Gastrocnemius medialis (tissue), 4 donors: ENCODE results near the gene FBLN2. TPM values are rescaled to one million over a fixed set of nuclear protein-coding genes. Genes with fewer than 3 reads are reported as not detected.

Source experiments
- ATAC-seq, 2 donors: fragments of 150-250 bp; one replicate each; pipeline ENCODE4 v1.9.1; 2016
- DNase-seq, 2 donors: peaks; one replicate each; pipeline ENCODE4 v3.0.0-alpha.2; 2019
- H3K27ac ChIP-seq, 4 donors: fragments of 200-600 bp; sonication (generic); 1 replicate in 1 of 4; 2 replicates in 3 of 4; pipeline ENCODE4 v1.5.1; 2016 to 2018; ENCODE audit warnings: mild to moderate bottlenecking in 2 of 4, moderate library complexity in 1 of 4
- H3K27me3 ChIP-seq, 3 donors: fragments of 200-600 bp; sonication (generic) in 2 of 3; 1 replicate in 1 of 3; 2 replicates in 2 of 3; pipeline versions ENCODE4 v1.5.1 to v1.6.0; 2016 to 2019; ENCODE audit warnings: mild to moderate bottlenecking in 1 of 3, moderate library complexity in 1 of 3
- H3K36me3 ChIP-seq, 2 donors: fragments of 200-600 bp; sonication (generic) in 1 of 2; one replicate each; pipeline ENCODE4 v1.5.1; 2017 to 2018
- H3K4me1 ChIP-seq, 2 donors: fragments of 200-600 bp; sonication (generic) in 1 of 2; one replicate each; pipeline ENCODE4 v1.5.1; 2016 to 2017; ENCODE audit warnings: mild to moderate bottlenecking in 2 of 2
- H3K4me3 ChIP-seq, 4 donors: fragments of 200-600 bp; sonication (generic) in 3 of 4; 1 replicate in 1 of 4; 2 replicates in 3 of 4; pipeline ENCODE4 v1.5.1; 2016 to 2019; ENCODE audit warnings: mild to moderate bottlenecking in 2 of 4
- H3K9me3 ChIP-seq, 3 donors: fragments of 200-600 bp; sonication (generic) in 2 of 3; 1 replicate in 1 of 3; 2 replicates in 2 of 3; pipeline ENCODE4 v1.5.1; 2016 to 2019
- POLR2A ChIP-seq, 2 donors: fragments of 450-650 bp; IDR thresholded peaks; one replicate each; pipeline ENCODE4 v1.6.1; 2017; ENCODE audit warnings: antibody characterized with exemption in 2 of 2, mild to moderate bottlenecking in 2 of 2, moderate library complexity in 2 of 2
- in situ Hi-C, 4 donors: fragments of 200-750 bp; cut with MboI; loops; one replicate each; pipeline versions ENCODE4 v1.15.0 to v1.8.0; 2017; ENCODE audit warnings: low sequenced_read_pairs in 4 of 4
- intact Hi-C: fragments of 100-400 bp; cut with DNase I; formaldehyde crosslinking; loops from one replicate; pipeline ENCODE4 v1.15.1; 2023; ENCODE audit warnings: low total_unique reads
- total RNA-seq, 4 donors: library from RNA; depleted of rRNA; stranded (reverse); fragments of >200 nt; gene quantifications; one replicate each; pipeline versions ENCODE4 v1.1.0 to v1.2.3, GENCODE V29; 2016
- TF ChIP-seq, protein P1 (sequence below), 5 experiments: fragments of 450-650 bp in 3 of 5; fragments of 200-600 bp in 2 of 5; sonication (generic) in 2 of 5; IDR thresholded peaks in 4 of 5; conservative IDR thresholded peaks in 1 of 5; 1 replicate in 4 of 5; 2 replicates in 1 of 5; pipeline ENCODE4 v1.5.1; 2016 to 2019; ENCODE audit warnings: antibody characterized with exemption in 5 of 5, mild to moderate bottlenecking in 3 of 5, moderate library complexity in 3 of 5

The FBLN2 gene
- total RNA-seq, 4 donors from 2014 or later = 28.9 to 45.7 (median 34.0) TPM

DNA sequence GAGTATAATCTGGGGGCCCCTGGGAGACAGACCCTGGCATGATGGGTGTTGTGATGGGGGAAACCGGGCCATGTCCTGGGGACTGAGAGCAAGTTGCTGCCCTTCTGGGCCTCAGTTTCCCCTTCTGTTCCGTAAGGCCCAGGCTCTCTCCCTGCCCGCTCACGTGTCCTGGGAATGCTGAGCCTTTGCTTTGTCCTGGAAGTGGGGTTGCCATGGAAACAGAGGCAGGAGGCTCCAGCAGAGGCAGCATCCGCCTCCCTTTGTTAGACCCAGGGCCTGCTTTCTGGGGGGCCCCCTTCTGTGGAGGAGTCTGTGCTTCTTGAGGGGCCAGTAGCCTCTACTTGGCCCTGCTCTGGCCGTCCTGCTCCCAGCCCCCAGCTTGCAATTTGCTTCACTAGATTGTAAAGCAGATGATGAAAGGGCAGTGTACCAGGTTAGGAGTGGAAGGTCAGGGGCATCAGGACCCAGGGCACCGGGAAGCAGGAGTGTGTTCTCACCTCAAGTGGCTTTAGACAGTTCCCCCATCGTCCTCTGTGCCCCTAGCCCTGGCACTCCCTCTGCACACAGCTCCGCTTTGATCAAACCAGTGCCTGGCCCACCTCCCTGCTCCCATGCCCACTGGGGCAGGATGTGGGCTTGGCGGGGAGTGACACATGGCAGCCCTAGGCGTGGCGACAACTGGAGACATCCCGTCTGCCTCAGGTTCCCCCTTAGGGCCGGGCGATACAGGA, 105.6 kb downstream of the FBLN2 start:
- TF ChIP-seq POLR2A (IDR thresholded peaks at IDR 0.05) = no peak
- H3K4me3 ChIP-seq = peak overlapping the region in 1 of 4 donors; percentile 35
- in situ Hi-C loops (no loop called here), intact Hi-C loops (loop anchor here (5.0 kb wide), 1 partner anchor 228 kb away; the partner anchor contains the start of gene WNT7A)
- DNase-seq (no peak), ATAC-seq (no peak)
- H3K36me3 ChIP-seq = no peaks in the 10 kb centered on the region
- no peaks in the 10 kb centered on the region for H3K9me3 ChIP-seq
- H3K27me3 ChIP-seq = peaks cover 3 to 16% (median 8%) of the 10 kb centered on the region in 3 donors
- H3K4me1 ChIP-seq = peaks cover 0 to 3% of the 10 kb centered on the region in 2 donors
- H3K27ac ChIP-seq = no peak overlapping the region

DNA sequence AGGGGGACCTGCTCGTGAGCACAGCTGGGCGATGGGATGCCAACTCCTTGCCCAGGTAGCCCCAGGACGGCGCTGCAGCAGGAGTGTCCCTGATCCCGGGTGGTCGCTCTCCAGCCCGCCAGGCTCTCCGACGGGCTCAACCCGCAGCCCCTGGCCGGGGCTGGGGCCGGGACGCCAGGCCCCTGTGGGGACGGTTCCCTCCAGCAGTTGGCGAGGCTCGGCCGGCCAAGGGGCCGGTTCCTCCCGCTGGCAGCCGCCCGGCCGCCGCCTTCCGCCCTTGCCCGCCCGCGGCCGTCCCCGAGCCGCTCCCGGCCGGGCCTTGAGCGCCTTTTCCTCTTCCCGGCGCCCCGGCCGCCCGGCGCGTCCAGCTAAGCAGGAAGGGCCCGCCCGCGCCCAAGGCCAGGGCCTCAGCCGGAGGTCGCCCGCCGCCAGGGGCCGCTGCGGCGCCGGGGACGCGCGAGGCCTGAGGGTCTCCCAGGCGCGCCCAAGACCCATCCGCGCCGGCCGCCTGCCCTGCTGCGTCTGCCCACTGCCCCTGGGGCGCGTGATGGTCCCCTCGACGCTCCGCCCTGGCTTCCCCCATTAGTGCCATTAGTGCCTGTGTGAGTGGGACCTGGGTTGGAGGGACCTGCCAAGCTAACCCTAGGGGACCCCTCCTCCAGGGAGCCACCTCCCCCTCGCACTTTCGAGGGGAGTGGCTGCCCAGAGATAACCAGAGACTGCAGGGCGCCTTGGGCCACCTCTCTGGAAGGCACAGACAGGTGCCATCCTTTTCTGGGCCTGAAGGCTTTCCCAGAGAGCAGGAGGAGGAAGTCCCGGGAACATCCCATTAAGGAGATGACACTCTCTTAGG, 106.4 kb downstream of the FBLN2 start:
- intact Hi-C loops = loop anchor here (5.0 kb wide), 1 partner anchor 227 kb away; the partner anchor contains the start of gene WNT7A
- peak overlapping the region in 1 of 4 donors; percentile 35 for H3K4me3 ChIP-seq
- TF ChIP-seq, protein P1, sequence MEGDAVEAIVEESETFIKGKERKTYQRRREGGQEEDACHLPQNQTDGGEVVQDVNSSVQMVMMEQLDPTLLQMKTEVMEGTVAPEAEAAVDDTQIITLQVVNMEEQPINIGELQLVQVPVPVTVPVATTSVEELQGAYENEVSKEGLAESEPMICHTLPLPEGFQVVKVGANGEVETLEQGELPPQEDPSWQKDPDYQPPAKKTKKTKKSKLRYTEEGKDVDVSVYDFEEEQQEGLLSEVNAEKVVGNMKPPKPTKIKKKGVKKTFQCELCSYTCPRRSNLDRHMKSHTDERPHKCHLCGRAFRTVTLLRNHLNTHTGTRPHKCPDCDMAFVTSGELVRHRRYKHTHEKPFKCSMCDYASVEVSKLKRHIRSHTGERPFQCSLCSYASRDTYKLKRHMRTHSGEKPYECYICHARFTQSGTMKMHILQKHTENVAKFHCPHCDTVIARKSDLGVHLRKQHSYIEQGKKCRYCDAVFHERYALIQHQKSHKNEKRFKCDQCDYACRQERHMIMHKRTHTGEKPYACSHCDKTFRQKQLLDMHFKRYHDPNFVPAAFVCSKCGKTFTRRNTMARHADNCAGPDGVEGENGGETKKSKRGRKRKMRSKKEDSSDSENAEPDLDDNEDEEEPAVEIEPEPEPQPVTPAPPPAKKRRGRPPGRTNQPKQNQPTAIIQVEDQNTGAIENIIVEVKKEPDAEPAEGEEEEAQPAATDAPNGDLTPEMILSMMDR (IDR thresholded peaks at IDR 0.05 in 4 of 5, conservative IDR thresholded peaks at IDR 0.05 in 1 of 5) = peak in 3 of 5 experiments; percentile 27 to 53 (median 49)
- TF ChIP-seq POLR2A (IDR thresholded peaks at IDR 0.05) = no peak
- H3K27me3 ChIP-seq = peaks cover 3 to 16% (median 8%) of the 10 kb centered on the region in 3 donors
- no peaks in the 10 kb centered on the region for H3K9me3 ChIP-seq
- H3K36me3 ChIP-seq = no peaks in the 10 kb centered on the region
- in situ Hi-C loops = no loop called here
- peak in 1 of 2 donors; percentile 34 for ATAC-seq
- no peak for DNase-seq
- H3K27ac ChIP-seq = no peak overlapping the region
- H3K4me1 ChIP-seq = peaks cover 0 to 3% of the 10 kb centered on the region in 2 donors

DNA sequence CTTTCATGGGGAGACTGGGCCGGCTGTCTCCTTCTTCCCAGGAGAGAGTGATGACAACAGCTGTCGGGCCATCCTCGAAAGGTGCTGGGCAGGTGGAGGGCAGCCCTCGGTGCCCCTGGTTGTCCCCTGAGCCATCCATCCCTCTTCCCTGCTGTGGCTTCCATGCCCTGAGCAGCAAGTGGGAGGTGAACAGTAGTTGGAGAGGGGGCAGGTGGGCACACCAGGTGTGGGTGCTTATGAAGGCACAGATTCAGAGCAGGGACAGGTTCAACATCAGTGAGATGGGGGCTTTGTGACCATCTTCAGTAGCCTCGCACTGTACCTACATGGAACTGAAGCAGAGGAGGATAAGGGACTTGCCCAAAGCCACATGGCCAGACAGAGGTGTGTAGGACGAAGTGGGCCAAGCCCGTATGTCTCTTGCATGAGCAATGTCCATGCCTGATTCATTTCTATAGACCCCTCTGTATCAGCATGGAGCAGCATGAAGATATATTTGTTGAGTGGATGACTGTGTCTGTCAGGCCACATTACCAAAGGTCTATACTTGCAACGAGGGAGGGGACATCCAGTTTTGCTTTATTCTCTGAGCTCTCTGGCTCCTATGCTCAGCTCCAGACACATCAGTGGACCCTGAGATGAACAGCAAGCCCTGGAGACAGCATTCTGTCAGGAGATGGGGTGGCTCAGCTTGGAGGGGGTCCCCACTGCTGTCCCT, 107.8 kb downstream of the FBLN2 start:
- Histone ChIP-seq H3K4me3 (no peak overlapping the region), H3K27me3 (peaks cover 3 to 16% (median 8%) of the 10 kb centered on the region in 3 donors), H3K27ac (no peak overlapping the region), H3K9me3 (no peaks in the 10 kb centered on the region), H3K36me3 (no peaks in the 10 kb centered on the region), H3K4me1 (no peaks in the 10 kb centered on the region)
- ATAC-seq = no peak
- TF ChIP-seq POLR2A (IDR thresholded peaks at IDR 0.05) = no peak
- TF ChIP-seq, protein P1 (IDR thresholded peaks at IDR 0.05 in 4 of 5, conservative IDR thresholded peaks at IDR 0.05 in 1 of 5) = no peak
- intact Hi-C loops (loop anchor here (5.0 kb wide), 1 partner anchor 226 kb away; the partner anchor contains the start of gene WNT7A), in situ Hi-C loops (no loop called here)
- no peak for DNase-seq

DNA sequence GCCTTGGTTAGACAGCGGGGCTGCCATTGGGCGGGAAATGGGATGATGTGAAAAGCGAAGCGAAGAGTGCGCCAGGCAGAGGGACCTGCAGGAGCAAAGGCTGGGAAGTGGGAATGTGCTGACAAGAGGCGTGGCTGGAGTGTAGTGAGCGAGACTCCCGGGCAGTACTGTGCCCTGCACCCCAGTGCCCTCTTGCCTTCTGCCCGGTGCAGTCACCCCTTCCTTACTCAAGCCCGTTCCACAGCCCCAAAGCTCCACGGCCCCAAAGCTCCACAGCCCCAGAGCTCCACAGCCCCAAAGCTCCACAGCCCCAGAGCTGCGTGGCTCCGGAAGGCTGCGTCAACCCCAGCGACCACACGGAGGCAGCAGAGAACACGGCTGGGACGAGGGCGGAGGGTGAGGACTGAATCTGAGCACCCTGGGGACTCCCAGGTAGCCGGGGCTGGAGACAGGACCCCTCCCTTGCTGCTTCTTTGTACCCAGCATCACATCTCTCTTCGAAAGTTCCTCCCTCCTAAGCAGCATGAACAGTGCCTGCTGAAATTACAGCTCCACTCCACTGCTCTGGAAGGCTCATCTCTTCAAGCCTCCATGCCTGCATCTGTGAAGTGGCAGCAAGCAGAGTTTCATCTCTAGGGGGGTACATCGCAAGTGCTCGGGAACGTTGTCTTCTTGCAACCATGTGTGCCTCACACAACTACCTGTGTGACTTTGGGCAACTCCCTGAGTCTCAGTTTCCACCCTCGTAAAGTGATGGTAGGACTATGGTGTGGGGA, 108.9 kb downstream of the FBLN2 start:
- intact Hi-C loops = loop anchor here (5.0 kb wide), 1 partner anchor 224 kb away; the partner anchor contains the start of gene WNT7A
- ATAC-seq (peak in 1 of 2 donors; percentile 65), DNase-seq (no peak)
- Histone ChIP-seq H3K4me1 (no peaks in the 10 kb centered on the region), H3K36me3 (no peaks in the 10 kb centered on the region), H3K9me3 (no peaks in the 10 kb centered on the region), H3K27ac (no peak overlapping the region), H3K27me3 (peaks cover 3 to 16% (median 8%) of the 10 kb centered on the region in 3 donors), H3K4me3 (no peak overlapping the region)
- in situ Hi-C loops = no loop called here
- no peak for TF ChIP-seq POLR2A (IDR thresholded peaks at IDR 0.05)
- TF ChIP-seq, protein P1 (IDR thresholded peaks at IDR 0.05 in 4 of 5, conservative IDR thresholded peaks at IDR 0.05 in 1 of 5) = peak; percentile 27 to 67 (median 56)
